Measurements from ENCODE around the gene CAMK2D.
"Not testable (repeated sequence)": the region's sequence is repeated elsewhere in the genome, so short reads cannot be mapped to it uniquely, and the experiment has no call there.

Gene CAMK2D

DNA sequence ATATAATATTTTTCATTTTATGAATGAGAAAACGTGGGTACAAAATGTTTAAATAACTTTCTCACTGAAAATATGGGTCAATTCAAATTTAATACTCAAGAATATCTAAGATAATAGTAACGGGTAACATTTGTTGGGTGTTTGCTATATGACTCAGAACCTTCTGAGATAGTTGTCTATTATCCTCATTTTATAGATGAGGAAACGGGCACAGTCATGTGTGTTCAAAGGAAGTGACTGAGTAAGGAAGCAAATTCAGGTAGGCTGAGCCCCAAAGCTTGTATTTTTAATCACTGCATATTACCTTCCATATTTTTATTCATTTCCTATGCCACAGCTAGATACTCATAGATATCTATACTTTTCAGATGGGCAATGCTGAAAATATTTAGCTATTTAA, 12.2 kb upstream of the CAMK2D start:
- H3K36me3 Mint-ChIP-seq (ENCODE audit: low read depth): no peaks in the 10 kb centered on the region
- peaks cover 4% of the 10 kb centered on the region for H3K9me3 Mint-ChIP-seq
- H3K4me3 Mint-ChIP-seq: no peak overlapping the region
- H3K4me1 Mint-ChIP-seq (ENCODE audit: low read depth): peaks cover 33% of the 10 kb centered on the region
- H3K27me3 Mint-ChIP-seq: no peaks in the 10 kb centered on the region
- no peak overlapping the region for H3K27ac Mint-ChIP-seq

DNA sequence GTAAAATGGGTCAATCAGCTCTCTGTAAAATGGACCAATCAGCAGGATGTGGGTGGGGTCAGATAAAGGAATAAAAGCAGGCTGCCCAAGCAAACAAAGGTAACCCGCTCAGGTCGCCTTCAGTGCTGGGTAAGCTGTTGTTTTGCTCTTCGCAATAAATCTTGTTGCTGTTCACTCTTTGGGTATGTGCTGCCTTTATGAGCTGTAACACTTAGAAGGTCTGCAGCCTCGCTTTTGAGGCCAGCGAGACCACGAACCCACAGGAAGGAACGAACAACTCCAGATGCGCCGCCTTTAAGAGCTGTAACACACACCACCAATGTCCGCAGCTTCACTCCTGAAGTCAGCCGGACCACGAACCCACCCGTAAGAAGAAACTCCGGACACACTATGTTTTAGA, 11.5 kb upstream of the CAMK2D start:
- Mint-ChIP-seq H3K27ac (peak overlapping the region; percentile 56), H3K27me3 (no peaks in the 10 kb centered on the region), H3K4me3 (peak overlapping the region; percentile 69), H3K9me3 (peaks cover 4% of the 10 kb centered on the region), H3K36me3 (ENCODE audit: low read depth) (no peaks in the 10 kb centered on the region), H3K4me1 (ENCODE audit: low read depth) (peaks cover 34% of the 10 kb centered on the region)

DNA sequence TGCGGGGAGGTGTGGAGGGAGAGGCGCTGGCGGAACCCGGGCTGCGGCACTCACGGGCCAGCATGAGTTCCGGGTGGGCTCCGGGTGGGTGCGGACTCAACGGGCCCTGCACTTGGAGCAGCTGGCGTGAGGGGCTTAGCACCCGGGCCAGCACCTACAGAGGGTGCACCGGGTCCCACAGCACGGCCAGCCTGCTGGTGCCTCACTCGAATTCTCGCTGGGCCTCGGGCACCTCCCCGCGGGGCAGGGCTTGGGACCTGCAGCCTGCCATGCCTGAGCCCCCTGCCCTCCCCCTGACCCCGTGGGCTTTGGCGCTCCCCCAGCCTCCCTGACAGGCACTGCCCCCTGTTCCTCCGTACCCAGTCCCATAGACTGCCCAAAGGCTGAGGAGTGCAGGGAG, 10.8 kb upstream of the CAMK2D start:
- Mint-ChIP-seq H3K4me3 (no peak overlapping the region), H3K27ac (no peak overlapping the region), H3K27me3 (no peaks in the 10 kb centered on the region), H3K4me1 (ENCODE audit: low read depth) (peaks cover 37% of the 10 kb centered on the region), H3K36me3 (ENCODE audit: low read depth) (no peaks in the 10 kb centered on the region), H3K9me3 (peaks cover 4% of the 10 kb centered on the region)

DNA sequence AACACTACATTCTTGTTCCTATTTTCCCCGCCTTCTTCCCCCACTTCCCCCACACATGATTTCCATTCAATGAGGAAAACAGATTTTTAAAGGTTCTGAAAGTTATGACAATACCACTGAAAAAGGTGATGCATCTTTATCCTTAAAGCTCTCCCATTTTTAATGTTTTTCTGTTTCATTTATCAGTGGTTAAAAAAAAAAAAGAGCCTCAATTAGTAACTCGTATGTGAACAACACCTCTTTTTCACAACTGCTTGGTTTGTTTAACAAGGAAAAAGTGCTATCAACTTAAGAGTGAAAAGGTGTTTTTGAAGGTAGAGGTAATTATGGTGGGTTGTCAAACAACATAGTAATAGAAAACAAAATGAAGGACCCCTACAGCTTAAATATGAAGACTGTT, 8.2 kb upstream of the CAMK2D start:
- H3K27ac Mint-ChIP-seq: peak overlapping the region; percentile 74
- no peaks in the 10 kb centered on the region for H3K27me3 Mint-ChIP-seq
- H3K9me3 Mint-ChIP-seq: no peaks in the 10 kb centered on the region
- H3K4me3 Mint-ChIP-seq: no peak overlapping the region
- H3K4me1 Mint-ChIP-seq (ENCODE audit: low read depth): peaks cover 50% of the 10 kb centered on the region
- no peaks in the 10 kb centered on the region for H3K36me3 Mint-ChIP-seq (ENCODE audit: low read depth)

DNA sequence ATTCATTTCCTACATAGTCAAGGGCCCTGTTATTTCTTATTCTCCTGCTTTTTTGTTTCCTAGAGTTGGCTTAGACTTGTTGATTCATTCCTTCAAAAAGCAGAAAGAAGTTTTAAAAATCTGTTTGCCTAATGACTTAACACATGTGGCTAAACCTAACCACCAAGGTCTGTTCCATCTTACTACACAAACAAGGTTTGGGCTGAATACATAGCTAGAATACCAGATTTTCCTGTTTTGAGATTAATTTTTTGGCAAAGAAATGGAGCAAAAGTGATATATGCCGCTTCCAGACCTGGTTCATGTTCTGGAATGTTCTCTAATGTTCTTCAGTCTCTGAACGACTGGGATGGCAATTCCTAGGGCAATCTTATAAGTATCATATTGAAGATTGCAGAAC, 7.4 kb upstream of the CAMK2D start:
- Mint-ChIP-seq H3K27me3 (no peaks in the 10 kb centered on the region), H3K9me3 (no peaks in the 10 kb centered on the region), H3K36me3 (ENCODE audit: low read depth) (no peaks in the 10 kb centered on the region), H3K4me1 (ENCODE audit: low read depth) (peaks cover 56% of the 10 kb centered on the region), H3K4me3 (no peak overlapping the region), H3K27ac (no peak overlapping the region)

DNA sequence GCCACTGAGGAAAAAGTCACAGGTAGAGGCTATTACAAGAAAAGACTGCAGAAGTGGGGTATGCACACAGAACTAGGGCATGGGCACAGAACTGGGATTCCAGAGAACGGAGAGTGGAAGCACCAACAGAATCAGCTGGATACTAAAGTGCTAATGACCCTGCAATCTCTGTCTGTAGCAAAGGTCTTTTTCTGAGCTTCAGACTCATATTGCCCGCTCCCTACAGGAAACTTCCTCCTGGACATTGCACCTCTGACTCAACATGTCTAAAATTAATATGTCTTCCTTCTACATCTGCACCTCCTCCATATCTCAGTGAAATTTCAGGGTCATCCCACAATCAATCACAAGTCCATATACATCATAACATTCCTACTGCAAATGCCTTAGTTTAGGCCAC, 5.3 kb upstream of the CAMK2D start:
- H3K36me3 Mint-ChIP-seq (ENCODE audit: low read depth): peaks cover 3% of the 10 kb centered on the region

DNA sequence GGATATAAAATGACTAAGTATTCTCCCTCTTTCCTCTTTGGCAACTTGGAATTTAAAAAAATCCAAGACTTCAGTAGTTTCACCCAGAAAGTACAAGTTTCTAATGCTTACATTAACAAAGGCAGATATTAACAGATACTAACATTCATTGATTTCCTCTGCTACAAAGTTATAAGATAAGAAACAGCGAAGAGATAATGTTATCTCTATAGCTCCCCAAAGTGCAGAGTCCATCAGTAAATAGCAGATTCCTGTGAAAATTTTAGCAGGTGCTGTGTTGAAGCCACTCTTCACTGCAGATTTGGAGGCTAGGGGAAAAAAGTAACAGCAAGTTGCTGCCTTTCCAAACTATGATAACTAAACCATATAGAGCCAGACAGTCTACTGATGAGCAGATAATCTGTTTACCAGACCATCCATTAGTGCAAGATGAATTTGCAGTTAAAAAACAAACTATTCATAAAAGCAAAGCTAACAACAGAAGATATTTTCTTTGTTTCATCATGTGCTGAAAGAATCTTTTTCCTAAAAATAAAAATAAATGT, 3.3 kb upstream of the CAMK2D start:
- H3K27ac Mint-ChIP-seq: no peak overlapping the region
- H3K27me3 Mint-ChIP-seq: no peaks in the 10 kb centered on the region
- peaks cover 47% of the 10 kb centered on the region for H3K4me1 Mint-ChIP-seq (ENCODE audit: low read depth)
- H3K9me3 Mint-ChIP-seq: no peaks in the 10 kb centered on the region
- H3K36me3 Mint-ChIP-seq (ENCODE audit: low read depth): peaks cover 11% of the 10 kb centered on the region
- no peak overlapping the region for H3K4me3 Mint-ChIP-seq

More for the DNA sequence above, 5.3 kb upstream of the CAMK2D start:
- no peaks in the 10 kb centered on the region for H3K27me3 Mint-ChIP-seq
- no peaks in the 10 kb centered on the region for H3K9me3 Mint-ChIP-seq
- no peak overlapping the region for H3K27ac Mint-ChIP-seq
- H3K4me1 Mint-ChIP-seq (ENCODE audit: low read depth): peaks cover 56% of the 10 kb centered on the region
- H3K4me3 Mint-ChIP-seq: no peak overlapping the region

DNA sequence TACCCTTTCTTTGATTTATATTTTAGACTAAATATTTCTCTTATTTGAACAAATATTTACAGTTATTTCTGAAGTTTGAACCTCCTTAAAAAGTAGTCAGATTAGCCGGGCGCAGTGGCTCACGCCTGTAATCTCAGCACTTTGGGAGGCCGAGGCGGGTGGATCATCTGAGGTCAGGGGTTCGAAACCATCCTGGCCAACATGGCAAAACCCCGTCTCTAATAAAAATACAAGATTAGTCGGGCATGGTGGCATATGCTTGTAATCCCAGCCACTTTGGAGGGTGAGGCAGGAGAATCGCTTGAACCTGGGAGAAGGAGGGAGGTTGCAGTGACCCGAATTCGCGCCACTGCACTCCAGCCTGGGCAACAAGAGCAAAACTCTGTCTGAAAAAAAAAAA, 2.4 kb upstream of the CAMK2D start:
- H3K27me3 Mint-ChIP-seq, H3K4me3 Mint-ChIP-seq, H3K9me3 Mint-ChIP-seq, H3K27ac Mint-ChIP-seq: not testable (repeated sequence)
- Mint-ChIP-seq H3K4me1 (ENCODE audit: low read depth) (peaks cover 40% of the 10 kb centered on the region), H3K36me3 (ENCODE audit: low read depth) (peaks cover 12% of the 10 kb centered on the region)

DNA sequence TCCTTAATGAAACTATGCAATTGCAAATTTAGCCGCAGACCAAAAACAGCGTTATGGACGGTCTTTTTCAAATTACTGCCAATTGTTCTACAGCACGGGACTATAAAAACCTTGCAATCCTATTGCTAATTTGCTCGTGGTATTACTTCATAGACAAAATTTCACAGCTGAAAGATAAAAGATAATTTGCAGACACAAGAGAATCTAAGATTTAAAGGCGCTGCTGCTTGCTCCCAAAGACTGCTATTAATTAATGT, 1.4 kb upstream of the CAMK2D start:
- Mint-ChIP-seq H3K27me3 (no peaks in the 10 kb centered on the region), H3K36me3 (ENCODE audit: low read depth) (peaks cover 22% of the 10 kb centered on the region), H3K9me3 (no peaks in the 10 kb centered on the region), H3K27ac (peak overlapping the region; percentile 99), H3K4me3 (peak overlapping the region; percentile 98), H3K4me1 (ENCODE audit: low read depth) (peaks cover 48% of the 10 kb centered on the region)

DNA sequence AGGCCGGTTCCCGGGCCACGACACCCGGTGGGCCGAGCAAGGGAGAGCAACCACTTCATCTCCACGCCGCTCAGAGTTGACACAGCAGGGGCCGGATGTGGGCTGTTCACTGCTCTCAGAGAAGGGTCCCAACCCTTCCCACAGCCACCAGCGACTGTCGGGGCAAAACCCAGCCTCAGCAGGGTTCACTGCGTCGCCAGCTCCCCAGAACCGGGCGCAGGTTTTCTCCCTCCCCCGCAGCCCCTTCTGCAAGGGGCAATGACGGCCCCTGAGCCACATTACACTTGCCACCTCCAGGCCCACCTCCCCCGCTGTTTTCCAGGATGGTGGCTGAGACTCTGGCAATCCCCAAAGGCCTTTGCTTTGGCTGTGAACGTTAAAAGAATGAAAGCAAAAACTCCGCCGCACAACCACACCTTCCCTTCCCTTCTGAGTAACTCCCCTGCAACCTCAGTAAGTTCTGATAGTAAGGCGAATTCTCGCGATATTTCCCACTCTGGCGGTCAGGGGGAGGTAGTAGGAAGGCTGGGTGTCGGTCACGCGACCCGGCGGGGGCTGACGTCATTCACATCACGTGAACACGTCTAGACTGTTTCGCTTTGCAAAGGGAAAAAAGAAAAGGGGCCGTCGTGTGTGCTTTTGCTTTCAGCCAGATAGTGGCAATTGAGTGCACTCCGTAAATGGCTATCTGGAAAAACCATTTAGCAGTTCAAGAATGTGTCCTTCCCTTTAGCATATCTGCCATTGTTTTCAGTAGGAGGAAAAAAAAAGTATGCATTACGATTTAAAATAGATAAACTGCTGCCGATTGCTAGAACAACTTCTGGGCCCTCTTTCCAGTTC, 869 bp upstream of the CAMK2D start:
- Mint-ChIP-seq H3K4me3 (peak overlapping the region; percentile 98), H3K27me3 (no peaks in the 10 kb centered on the region), H3K27ac (peak overlapping the region; percentile 99), H3K36me3 (ENCODE audit: low read depth) (peaks cover 27% of the 10 kb centered on the region), H3K4me1 (ENCODE audit: low read depth) (peaks cover 51% of the 10 kb centered on the region), H3K9me3 (no peaks in the 10 kb centered on the region)

DNA sequence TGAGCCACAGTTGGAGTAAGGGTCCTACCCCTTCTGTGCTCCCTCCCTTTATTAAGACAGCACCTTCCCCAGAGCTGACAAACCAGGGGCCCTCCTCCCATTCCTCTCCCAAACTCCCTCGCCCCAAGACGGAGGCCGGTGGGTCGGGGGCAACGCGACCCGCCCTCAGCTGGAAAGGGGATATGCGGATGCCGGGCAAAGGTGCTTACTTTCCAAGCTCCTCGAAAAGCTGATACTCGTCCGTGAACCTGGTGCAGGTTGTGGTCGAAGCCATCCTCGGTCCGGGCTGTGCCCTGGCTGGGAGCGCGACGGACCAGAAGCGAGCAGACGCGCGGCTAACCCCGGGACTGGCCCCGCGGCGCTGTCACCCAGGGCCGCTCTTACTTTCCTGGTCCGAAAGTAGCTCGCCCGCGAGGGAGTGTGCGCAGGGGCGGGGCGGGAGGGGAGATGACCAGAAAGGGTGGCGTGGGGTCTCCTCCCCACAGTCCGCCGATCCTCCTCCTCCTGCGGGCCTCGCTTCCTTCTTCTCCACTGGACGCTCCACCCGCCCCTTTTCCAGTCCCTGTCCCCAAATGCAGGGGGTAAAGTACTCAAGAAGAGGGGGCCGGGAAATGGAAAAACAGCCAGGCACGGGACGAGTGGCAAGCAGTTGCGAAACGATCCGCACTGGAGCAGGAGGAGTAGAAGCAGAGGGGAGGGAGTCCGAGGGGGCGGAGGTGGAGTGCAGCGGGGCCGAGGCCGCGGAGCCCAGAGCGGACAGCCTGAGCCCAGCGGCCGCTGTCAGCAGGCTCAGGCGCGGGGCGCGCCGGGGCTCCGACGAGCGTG, 531 bp downstream of the CAMK2D start:
- H3K27me3 Mint-ChIP-seq: no peaks in the 10 kb centered on the region
- peaks cover 39% of the 10 kb centered on the region for H3K36me3 Mint-ChIP-seq (ENCODE audit: low read depth)
- peak overlapping the region; percentile 98 for H3K4me3 Mint-ChIP-seq
- H3K4me1 Mint-ChIP-seq (ENCODE audit: low read depth): peaks cover 54% of the 10 kb centered on the region
- H3K9me3 Mint-ChIP-seq: no peaks in the 10 kb centered on the region
- H3K27ac Mint-ChIP-seq: peak overlapping the region; percentile 99

DNA sequence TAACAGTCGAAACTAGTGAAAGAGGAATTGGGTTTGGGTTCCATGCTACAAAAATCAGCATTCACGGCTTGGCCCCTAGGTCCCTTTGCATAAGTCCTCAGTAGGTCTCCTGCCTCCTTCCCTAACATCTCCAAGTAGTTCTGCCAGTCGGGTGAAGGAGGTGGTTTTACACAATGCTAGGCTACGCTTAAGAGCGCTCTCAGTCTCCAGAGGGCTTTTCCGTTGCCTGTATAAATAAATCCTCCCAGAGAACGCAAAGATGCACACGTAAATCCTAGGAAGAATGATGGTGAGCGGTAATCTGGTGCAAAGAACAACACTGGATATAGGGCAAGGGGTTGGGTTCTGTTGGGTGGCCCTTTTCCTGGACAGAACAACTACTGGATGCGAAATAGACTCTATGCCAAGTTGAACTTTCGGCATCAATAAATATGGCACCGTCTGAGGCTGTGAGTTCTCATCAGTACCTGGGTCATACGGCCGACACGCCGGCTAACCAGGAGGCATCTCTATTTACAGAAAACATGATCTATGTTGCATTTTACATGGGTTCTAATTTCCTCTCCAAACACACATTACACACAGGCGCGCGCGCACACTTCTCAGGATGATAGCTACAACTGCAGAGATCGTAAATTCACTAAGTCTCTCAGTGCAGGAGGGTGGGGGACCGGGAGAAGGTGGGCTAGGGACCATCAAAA, 1.3 kb downstream of the CAMK2D start:
- Mint-ChIP-seq H3K4me3 (peak overlapping the region; percentile 98), H3K4me1 (ENCODE audit: low read depth) (peaks cover 56% of the 10 kb centered on the region)

DNA sequence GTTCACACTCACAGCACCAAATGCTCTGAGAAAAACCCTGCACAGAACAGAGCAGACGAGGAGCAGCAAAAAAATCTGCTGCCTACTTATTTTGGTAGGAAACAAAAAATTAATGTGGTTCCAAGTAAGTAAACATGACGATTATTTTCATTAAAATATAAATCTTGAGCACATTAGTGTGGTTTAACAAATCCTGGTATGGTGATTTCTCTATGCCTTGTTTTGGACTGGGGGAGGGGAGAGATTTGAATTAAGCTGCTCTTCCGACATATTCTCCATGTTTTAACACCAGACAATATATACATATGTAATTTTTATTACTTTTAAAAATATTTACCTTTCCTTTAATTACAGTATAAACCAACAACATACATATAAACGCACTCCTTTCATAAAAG, 1.8 kb downstream of the CAMK2D start:
- Mint-ChIP-seq H3K27ac (peak overlapping the region; percentile 99), H3K4me1 (ENCODE audit: low read depth) (peaks cover 62% of the 10 kb centered on the region), H3K27me3 (no peaks in the 10 kb centered on the region), H3K36me3 (ENCODE audit: low read depth) (peaks cover 52% of the 10 kb centered on the region), H3K4me3 (peak overlapping the region; percentile 98), H3K9me3 (no peaks in the 10 kb centered on the region)

More for the DNA sequence above, 1.3 kb downstream of the CAMK2D start:
- peak overlapping the region; percentile 99 for H3K27ac Mint-ChIP-seq
- peaks cover 47% of the 10 kb centered on the region for H3K36me3 Mint-ChIP-seq (ENCODE audit: low read depth)
- no peaks in the 10 kb centered on the region for H3K27me3 Mint-ChIP-seq
- H3K9me3 Mint-ChIP-seq: no peaks in the 10 kb centered on the region

DNA sequence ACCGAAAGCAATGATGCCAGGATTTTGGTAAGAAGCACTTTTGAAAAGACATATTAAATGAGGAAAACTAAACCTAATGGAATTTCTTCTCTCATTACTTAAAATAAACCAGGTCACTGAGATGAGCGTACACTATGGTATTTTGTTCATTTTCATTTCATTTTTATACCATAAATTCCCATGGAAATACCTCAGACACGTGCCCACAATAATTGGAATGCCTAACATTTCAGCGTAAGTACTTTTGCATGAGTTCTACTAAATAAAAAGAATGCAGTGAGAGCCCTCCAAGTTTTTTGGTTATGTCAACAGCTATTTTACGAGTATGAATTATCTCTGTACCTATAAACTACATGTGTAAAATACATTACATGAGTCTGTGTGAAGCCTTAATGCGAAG, 3.2 kb downstream of the CAMK2D start:
- peak overlapping the region; percentile 98 for H3K4me3 Mint-ChIP-seq
- H3K27ac Mint-ChIP-seq: peak overlapping the region; percentile 99

DNA sequence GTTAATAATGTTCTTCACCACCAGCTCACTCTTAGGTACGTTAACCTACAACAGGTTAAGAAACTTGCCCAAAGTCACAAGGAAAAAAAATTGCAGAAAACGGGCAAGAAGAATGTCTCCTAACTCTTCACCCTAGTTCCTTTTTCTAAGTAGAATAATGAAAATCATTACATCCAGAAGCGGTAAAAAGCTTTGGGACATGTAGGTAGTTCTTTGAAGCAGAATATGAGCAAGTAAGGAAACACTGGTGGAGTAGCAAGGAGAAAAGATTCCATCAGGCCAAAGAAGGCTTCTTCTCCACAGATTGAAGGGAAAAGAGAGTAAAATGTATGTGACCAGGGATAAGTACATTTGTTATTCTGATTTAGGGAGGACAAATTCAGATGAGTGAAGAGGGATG, 4.1 kb downstream of the CAMK2D start:
- Mint-ChIP-seq H3K36me3 (ENCODE audit: low read depth) (peaks cover 70% of the 10 kb centered on the region), H3K4me3 (peak overlapping the region; percentile 98), H3K4me1 (ENCODE audit: low read depth) (peaks cover 57% of the 10 kb centered on the region)

More for the DNA sequence above, 3.2 kb downstream of the CAMK2D start:
- peaks cover 64% of the 10 kb centered on the region for H3K36me3 Mint-ChIP-seq (ENCODE audit: low read depth)
- peaks cover 57% of the 10 kb centered on the region for H3K4me1 Mint-ChIP-seq (ENCODE audit: low read depth)
- H3K27me3 Mint-ChIP-seq: no peaks in the 10 kb centered on the region
- H3K9me3 Mint-ChIP-seq: no peaks in the 10 kb centered on the region

More for the DNA sequence above, 4.1 kb downstream of the CAMK2D start:
- peak overlapping the region; percentile 99 for H3K27ac Mint-ChIP-seq
- H3K27me3 Mint-ChIP-seq: no peaks in the 10 kb centered on the region
- H3K9me3 Mint-ChIP-seq: no peaks in the 10 kb centered on the region

Measured in stimulated activated naive CD8-positive, alpha-beta T cell treated with anti-CD3 and anti-CD28 coated beads, Interleukin-15, Interleukin-2, amounts not matched to agents 100 ng/mL and 50 ng/mL, for 24 hours (primary cell).